NCI-H1092 (cell line): ENCODE measurements around the gene SHKBP1.

Experiments used
- DNase-seq: peaks from one replicate; lab custom pipeline; 2025; lab: John Stamatoyannopoulos, UW

The SHKBP1 gene

DNA sequence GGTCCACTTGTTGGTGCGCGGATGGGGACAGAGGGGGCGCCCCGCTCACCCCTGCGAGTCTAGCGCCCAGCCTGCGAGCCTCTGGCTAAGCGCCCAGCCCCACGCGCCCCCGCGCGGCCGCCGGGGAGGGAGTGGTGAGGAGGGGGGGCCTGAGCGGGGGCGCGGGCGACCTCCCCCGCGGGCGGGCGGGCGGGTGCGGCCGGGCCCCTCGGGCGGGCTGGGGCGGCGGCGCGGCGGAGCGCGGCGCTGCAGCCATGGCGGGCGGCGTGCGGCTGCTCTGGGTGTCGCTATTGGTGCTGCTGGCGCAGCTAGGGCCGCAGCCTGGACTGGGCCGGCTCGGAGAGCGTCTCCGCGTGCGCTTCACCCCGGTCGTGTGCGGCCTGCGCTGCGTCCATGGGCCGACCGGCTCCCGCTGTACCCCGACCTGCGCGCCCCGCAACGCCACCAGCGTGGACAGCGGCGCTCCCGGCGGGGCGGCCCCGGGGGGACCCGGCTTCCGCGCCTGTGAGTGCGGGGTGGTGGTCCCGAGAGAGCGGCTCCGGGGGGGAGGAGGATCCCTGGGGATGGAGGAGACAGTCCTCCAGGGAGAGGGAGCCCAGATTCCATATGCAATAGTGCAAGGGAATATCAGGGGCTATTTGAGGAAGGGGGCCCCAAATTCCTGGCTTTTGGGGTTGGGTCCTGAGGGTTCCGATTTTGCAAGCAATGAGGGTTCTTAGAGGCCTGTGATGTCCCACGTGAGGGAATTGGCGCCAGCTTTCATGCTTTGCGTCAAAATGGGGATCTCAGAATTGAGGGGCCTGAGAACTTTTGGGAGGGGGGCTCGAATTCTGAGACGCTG, 24.7 kb downstream of the SHKBP1 start, which contains the start of gene LTBP4:
Gene LTBP4 (plus strand): TSS at position 236 of the 841 bp plus-strand sequence. CDS start 19 bp downstream, at position 255.
- no peak for DNase-seq

DNA sequence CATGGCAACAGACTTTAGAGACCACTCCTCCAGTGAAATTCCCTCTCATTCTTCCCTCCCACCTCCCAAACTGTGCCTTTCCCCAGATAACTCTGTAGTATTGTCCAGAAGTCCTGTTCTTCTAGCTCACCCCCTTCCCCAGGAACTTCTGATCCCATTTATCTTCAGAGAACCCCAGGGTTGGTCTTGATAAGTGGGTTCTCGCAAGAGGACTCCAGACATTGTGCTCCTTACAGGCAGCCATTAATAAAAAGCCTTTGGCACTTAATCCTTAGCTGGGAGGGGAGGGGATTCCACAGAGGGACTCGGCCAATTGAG, 26.4 kb downstream of the SHKBP1 start:
- no peak for DNase-seq

DNA sequence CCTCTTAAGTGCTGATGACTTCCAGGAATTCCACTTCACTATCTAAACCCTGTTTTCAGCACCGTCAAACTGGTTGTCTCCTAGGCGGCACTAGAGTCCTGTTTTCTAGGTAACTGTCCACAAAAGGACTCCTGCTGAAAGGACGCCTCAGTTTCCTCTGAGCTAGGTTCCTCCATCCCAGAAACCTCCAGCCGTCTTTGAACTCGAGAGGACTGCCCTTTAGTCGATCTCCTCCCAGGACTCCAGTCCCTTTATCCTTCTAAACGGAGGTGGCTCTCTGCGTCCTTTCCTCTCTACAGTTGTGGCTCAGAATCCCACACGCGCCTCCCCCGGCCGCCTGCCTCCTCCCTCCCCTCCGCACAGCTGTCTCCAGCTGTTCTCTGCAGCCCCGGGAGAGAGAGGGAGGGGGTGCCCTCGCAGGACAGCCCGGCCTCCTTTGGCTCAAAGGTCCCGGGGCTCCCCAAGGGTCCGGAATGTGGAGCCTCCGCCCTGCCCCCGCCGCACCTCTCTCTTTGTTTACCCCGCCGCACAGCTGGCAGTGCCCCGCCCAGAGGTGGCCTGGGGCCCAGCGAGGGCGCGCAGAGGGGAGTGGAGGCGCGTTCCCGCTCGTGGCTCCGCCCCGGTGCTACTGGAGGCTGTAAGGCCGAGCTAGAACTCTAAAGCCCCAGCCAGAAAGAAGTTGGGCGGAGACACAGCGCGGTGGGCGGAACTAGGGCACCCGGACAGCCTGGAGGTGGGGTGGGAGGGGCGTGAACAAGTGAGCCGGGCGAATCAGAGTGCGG, 26.9 kb downstream of the SHKBP1 start:
- DNase-seq, result peak; percentile 40

DNA sequence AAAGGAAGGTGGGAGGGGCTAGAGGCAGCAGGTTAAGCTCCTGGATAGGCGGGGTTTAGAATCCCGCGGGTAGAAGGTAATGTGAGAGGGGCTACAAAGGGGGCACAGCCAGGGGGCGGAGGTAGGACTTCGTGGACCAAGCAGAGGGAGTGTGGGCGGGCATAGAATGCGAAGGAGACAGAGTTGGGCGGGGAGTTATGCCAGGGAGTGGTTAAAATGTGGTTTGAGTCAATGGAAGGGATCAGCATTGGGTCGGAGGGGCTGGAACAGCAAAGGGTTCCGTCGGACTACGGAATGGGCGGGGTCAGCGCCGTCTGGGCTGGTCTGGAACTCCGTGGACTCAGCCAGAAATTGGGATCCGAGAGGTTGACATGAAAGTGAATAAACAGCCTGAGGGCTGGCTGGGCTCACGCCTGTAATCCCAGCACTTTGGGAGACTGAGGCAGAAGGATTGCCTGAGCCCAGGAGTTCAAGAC, 27.5 kb downstream of the SHKBP1 start:
- no peak for DNase-seq

DNA sequence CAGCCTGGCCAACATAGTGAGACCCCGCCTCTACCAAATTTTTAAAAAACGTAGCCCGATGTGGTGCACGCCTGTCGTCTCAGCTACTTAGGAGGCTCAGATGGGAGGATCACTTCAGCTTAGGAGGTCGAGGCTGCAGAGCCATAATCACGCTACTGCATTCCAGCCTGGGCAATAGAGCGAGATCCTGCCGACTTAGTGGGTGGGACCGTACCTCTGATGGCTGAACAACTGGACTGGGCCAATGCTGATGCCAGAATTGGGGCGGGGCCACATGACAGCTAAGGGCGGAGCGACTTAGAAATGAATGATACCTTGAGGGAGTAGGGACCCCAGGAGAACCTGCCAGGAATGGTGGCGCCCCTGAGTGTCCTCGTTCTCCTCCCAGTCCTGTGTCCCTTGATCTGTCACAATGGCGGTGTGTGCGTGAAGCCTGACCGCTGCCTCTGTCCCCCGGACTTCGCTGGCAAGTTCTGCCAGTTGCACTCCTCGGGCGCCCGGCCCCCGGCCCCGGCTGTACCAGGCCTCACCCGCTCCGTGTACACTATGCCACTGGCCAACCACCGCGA, 28.1 kb downstream of the SHKBP1 start:
- no peak for DNase-seq

DNA sequence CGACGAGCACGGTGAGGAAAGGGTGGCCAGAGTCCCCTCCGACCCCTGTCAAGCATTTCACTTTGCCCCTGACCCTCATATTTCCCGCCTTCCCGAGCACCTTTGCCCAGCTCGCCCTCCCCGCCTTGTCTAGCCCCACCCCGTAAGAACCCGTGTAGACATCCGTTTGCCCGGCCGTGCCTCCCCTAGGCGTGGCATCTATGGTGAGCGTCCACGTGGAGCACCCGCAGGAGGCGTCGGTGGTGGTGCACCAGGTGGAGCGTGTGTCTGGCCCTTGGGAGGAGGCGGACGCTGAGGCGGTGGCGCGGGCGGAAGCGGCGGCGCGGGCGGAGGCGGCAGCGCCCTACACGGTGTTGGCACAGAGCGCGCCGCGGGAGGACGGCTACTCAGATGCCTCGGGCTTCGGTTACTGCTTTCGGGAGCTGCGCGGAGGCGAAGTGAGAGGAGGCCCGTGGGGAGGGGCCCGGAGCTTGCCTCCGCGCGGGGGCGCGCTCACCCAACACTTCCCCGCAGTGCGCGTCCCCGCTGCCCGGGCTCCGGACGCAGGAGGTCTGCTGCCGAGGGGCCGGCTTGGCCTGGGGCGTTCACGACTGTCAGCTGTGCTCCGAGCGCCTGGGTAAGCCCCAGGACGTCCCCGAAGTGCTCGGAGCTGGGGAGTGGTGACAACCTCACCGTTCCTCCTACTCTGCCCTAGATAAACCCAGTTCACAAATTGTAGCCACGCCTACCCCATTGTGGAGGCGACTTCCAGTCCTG, 28.7 kb downstream of the SHKBP1 start:
- no peak for DNase-seq

DNA sequence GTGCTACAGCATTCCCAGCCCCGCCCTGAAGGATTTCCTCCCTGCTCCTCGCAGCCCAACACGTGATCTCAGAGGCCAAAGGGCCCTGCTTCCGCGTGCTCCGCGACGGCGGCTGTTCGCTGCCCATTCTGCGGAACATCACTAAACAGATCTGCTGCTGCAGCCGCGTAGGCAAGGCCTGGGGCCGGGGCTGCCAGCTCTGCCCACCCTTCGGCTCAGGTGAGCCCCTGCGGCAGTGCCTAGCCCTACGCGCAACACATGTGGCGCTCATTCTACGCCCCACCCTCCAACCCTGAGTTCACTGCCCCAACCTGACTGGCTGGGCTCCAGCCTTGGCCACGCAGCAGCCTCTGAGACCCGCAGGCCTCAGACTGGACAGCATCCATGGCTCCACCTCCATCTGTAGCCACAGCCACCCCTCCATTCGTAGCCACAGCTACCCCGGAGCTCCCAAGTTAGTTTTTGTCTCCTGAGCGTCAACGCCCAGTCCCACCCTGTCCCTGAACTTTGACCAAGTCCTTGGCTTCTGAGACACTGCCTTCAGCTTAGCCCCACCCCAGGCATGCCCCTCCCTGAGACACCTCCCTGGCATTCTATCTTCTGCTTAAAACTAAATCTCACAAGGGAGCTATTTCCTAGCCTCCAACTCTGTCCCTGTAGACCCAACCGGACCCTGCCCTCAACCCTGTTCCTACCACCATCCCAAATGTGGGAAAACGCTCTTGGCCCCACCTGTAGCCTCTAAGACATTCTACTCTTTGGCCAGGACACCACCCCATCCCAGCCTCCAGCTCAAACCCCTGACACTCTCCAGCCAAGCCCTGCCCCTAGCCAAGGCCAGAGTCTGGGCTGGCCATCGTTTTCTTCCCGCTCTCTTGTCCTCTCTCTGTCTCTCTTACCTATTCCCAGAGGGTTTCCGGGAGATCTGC, 30.9 kb downstream of the SHKBP1 start:
- no peak for DNase-seq

DNA sequence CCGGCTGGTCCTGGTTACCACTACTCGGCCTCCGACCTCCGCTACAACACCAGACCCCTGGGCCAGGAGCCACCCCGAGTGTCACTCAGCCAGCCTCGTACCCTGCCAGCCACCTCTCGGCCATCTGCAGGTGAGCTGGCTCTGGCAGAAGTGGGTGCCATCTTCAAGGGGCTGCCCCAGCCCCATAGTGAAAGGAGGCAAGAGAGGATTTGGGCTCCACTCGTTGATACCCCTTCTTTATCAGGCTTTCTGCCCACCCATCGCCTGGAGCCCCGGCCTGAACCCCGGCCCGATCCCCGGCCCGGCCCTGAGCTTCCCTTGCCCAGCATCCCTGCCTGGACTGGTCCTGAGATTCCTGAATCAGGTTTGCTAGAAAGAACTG, 31.6 kb downstream of the SHKBP1 start:
- DNase-seq, result no peak

DNA sequence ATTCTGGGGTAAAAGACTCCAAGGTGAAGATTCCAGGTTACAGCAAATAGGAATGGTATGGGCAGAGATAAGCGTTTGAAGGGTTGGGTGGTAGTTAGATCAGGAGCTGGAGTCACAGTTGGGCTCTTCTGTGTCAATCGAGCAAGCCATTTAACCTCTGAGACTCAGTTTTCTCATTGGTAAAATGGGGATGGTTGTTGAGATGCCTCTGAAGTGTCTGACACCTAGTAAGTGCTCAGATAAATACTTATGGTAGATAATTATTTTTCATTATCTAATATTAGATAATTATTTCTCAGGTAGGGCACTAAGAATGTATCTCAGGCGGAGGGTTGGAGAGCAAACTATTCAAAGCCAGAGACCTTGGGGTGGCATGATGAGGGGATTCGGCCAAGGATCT, 32.3 kb downstream of the SHKBP1 start:
- DNase-seq, result no peak

DNA sequence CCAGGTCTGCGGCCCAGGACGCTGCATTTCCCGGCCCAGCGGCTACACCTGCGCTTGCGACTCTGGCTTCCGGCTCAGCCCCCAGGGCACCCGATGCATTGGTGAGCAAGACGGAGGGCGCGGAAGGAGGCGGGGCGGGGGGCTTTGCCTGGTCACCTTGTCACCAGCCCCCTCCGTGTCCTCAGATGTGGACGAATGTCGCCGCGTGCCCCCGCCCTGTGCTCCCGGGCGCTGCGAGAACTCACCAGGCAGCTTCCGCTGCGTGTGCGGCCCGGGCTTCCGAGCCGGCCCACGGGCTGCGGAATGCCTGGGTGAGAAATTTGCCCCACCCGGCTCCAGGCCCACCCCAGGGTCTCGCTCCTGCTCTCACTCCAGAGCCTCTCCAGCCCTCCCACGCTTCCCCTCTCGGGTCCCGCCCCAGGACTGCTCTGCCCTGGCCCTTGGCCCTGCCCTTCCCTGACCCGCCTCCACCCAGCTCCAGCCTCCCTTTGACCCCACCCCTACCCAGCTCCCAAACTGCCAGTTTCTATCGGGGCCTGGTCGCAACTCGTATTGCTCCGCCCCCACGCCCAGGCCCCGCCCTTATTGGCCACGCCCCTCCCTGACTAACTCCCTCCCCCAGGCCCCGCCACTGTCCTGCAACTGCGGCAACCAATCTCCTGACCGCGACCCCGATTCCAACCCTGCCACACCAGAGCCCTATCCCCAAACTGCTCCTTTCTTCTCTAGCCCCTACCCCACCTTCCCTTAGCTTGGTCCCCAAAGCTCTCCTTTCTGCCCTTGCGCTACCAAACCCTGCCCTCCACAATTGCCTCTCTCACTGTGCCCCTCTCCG, 33.1 kb downstream of the SHKBP1 start:
- no peak for DNase-seq

DNA sequence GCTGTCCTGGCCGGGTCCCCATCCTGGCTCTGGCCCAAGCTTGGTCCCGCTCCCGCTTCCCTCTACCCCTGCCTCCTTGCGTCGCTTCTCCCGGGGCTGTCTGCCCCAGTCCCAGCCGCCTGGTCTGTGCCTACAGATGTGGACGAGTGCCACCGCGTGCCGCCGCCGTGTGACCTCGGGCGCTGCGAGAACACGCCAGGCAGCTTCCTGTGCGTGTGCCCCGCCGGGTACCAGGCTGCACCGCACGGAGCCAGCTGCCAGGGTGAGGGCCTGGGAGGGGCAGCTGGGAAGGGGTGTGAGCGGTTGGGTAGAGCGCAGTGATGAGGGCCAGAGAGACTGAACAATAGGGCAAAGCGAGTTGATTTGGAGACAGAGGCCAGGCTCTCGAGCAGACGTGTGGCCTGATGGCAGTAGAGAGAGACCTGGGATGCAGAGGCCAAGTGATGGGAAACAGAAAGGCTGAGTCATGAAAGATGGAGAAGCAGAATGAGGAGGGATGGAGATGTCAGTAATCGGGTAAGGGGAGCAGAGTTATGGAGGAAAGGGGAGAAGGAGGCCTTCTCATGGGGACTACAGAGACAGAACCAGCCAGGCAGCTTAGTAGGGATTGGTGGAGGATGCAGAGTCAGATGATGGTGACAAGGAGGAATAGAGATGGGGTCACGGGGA, 33.9 kb downstream of the SHKBP1 start:
- no peak for DNase-seq

DNA sequence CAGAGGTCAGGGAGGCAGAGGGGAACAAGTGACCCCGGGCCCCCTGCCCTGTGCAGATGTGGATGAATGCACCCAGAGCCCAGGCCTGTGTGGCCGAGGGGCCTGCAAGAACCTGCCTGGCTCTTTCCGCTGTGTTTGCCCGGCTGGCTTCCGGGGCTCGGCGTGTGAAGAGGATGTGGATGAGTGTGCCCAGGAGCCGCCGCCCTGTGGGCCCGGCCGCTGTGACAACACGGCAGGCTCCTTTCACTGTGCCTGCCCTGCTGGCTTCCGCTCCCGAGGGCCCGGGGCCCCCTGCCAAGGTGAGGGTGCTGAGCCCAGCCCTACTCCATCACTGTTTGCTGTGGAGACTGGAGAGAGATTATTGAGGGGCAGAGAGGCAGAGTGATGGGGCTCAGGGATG, 34.4 kb downstream of the SHKBP1 start:
- DNase-seq, result no peak

DNA sequence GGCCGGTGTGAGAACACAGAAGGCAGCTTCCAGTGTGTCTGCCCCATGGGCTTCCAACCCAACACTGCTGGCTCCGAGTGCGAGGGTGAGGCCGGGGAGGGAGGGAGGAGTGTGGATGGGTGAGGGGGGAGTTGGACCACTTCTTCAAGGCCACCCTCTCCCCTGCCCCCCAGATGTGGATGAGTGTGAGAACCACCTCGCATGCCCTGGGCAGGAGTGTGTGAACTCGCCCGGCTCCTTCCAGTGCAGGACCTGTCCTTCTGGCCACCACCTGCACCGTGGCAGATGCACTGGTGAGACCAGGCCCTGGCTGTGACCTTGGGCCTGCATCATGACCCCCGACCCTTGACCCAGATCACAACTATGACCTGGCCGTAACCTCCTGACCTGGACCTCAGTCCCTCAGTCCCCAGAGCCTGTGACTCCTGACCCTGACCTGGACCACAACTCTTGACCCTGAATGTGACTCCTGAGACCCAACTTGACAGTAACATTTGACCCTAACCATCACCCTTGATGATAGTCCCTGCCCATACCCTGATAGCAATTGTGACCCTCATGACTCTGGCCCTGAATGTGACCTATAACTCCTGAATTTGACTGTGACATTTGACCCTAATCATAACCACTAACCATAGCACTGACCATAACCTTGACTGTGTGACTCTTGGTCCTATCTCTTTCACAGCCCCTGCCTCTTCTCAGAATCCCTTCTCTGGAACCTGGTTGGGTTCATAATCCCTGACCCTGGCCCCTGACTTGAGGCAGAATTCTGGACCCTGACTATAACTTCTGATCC, 35.4 kb downstream of the SHKBP1 start:
- no peak for DNase-seq

DNA sequence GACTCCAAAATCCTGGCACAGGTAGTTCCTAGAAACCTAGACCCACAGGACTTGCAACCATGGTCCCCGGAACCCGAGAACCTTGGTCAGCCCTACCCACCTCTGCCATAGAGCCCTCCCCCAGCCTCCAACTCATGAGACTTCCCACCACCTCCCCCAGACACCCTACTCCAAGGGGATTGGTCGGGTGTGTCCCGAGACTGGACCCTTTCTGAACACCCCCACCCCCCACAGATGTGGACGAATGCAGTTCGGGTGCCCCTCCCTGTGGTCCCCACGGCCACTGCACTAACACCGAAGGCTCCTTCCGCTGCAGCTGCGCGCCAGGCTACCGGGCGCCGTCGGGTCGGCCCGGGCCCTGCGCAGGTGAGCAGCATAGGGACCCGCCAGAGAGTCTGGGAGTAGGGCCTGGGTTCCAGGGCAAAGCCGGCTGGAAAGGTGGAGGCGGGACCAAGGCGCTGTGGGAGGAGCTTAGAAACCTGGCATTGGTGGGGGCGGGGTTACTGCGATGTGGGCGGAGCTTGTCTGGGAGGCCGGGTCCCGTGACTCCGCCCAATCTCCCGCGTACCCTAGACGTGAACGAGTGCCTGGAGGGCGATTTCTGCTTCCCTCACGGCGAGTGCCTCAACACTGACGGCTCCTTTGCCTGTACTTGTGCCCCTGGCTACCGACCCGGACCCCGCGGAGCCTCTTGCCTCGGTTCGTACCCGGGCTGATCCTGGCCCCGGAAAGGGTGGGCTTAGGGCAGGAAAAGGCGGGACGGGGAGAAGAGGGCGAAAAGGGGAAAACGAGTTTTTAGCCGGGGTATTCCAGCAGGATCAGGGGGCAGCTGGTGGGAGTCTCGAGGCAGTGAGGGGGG, 36.4 kb downstream of the SHKBP1 start:
- no peak for DNase-seq

DNA sequence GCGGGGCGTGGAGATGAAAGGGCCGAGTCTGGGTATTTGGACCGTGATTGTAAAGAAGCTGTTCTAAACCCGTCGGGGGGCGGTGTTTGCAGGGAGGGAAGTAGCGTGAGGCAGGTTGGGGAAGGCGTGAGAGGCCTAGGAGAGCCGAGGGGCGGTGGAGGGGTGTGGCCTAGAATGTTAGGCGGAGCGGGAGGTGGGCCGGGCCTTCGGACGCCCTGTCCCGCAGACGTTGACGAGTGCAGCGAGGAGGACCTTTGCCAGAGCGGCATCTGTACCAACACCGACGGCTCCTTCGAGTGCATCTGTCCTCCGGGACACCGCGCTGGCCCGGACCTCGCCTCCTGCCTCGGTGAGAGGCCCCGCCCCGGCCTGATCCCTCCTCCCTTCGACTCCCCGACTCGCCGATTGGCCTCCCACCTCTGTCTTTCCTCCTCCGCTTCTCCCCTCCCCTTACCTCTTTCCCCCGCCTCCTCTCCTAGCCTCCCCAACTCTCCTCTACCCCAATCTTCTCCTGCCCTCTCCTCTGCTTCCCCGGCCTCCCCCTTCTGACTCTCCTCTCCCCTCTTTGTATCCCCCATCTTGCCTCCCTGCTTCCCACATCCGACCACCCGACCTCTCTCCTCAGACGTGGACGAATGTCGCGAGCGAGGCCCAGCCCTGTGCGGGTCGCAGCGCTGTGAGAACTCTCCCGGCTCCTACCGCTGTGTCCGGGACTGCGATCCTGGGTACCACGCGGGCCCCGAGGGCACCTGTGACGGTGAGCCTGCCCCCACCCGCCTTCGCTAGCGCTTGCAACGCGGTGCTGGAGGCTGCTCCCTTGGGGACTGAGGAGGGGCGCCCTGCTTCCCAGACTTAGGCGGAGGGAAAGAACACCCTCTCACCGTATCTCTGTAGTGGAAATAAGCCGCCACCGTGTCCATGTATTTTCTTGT, 37.3 kb downstream of the SHKBP1 start:
- peak; percentile 37 for DNase-seq

DNA sequence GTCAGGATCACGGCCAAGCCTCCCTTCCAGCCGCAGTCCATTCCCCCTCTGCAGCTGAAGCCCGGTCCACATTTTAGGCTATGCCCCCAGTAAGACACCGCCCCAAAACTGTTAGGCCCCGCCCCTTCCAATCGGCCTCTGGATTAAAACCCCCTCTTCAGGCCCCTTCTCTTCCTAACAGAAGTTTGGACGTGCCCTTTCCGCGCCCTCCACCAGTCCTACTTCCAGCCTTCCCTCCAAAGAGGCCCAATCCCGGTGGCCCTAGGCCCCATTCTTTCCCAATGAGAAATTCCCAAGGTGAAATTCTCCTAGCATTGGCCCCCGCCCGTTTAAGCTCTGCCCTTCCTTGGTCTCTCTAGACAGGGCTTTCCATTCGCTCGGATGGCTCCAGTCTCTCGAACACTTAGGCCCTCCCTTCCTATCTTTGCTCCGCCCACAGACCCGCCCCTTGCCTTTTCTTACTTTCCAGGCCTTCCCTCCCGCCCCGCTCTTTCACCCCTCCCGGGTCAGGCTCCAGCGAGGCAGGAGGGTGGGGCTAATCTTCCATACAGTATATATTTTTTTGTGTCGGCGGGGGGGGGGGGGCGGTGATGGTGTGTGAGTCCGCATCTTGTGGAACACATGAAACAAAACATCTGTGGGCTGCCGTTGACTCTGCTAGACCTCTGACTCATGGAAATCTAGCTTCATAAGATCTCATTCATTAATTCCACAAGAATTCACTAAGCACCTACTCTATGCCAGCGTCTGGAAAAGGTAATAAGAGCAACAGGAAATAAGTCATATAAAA, 38.1 kb downstream of the SHKBP1 start:
- no peak for DNase-seq
